Fibroblast of lung (primary cell): Measurements from ENCODE around the gene SHROOM3. TPM values are rescaled to one million over a fixed set of nuclear protein-coding genes. Genes with fewer than 3 reads are reported as not detected.

Experiments used
- DNase-seq, 2 donors: peaks; one replicate each; pipeline versions ENCODE4 v3.0.0 to v3.0.0-alpha.2; 2010; ENCODE audit warnings: low read depth in 2 of 2
- H2AFZ ChIP-seq: 2 replicates; pipeline ENCODE4 v1.5.1; 2012; ENCODE audit warnings: low read length, control low read depth, inconsistent platforms
- H3K27ac ChIP-seq: 2 replicates; pipeline ENCODE4 v1.5.1; 2011; ENCODE audit warnings: low read length, control low read depth; ENCODE audit not compliant: insufficient read depth
- H3K27me3 ChIP-seq: 2 replicates; pipeline ENCODE4 v1.5.1; 2011; ENCODE audit warnings: mild to moderate bottlenecking, low read length; ENCODE audit not compliant: control insufficient read depth, insufficient read depth
- H3K36me3 ChIP-seq: 2 replicates; pipeline ENCODE4 v1.5.1; 2011; ENCODE audit warnings: low read length; ENCODE audit not compliant: control insufficient read depth, insufficient read depth
- H3K4me1 ChIP-seq: 2 replicates; pipeline ENCODE4 v1.5.1; 2011; ENCODE audit warnings: low read length; ENCODE audit not compliant: control insufficient read depth, insufficient read depth; ENCODE audit errors: extremely low read depth
- H3K4me2 ChIP-seq: 2 replicates; pipeline ENCODE4 v1.5.1; 2011; ENCODE audit warnings: low read length, control low read depth; ENCODE audit not compliant: insufficient read depth; ENCODE audit errors: extremely low read depth
- H3K4me3 ChIP-seq, 4 experiments: fragments of 200-600 bp in 1 of 4; sonication (generic) in 1 of 4; replicated peaks in 1 of 4; 2 replicates each; pipeline ENCODE4 v1.5.1; 2011 to 2016; ENCODE audit warnings: low read length in 4 of 4, low read depth in 3 of 4, mild to moderate bottlenecking in 3 of 4, control low read depth in 2 of 4, inconsistent platforms in 1 of 4, mixed read lengths in 1 of 4; ENCODE audit not compliant: insufficient read depth in 1 of 4; ENCODE audit errors: control extremely low read depth in 1 of 4
- H3K79me2 ChIP-seq: 2 replicates; pipeline ENCODE4 v1.5.1; 2012; ENCODE audit warnings: mild to moderate bottlenecking, low read length, inconsistent platforms; ENCODE audit not compliant: control insufficient read depth, insufficient read depth
- H3K9ac ChIP-seq: 2 replicates; pipeline ENCODE4 v1.5.1; 2011; ENCODE audit warnings: mild to moderate bottlenecking, low read length, control low read depth; ENCODE audit not compliant: insufficient read depth
- H3K9me3 ChIP-seq: 2 replicates; pipeline ENCODE4 v1.5.1; 2012; ENCODE audit warnings: low read depth, low read length; ENCODE audit not compliant: control insufficient read depth, insufficient read depth
- H4K20me1 ChIP-seq: 2 replicates; pipeline ENCODE4 v1.5.1; 2011; ENCODE audit warnings: low read length; ENCODE audit not compliant: control insufficient read depth, insufficient read depth; ENCODE audit errors: extremely low read depth
- CTCF ChIP-seq, 2 donors: IDR thresholded peaks in 1 of 2; conservative IDR thresholded peaks in 1 of 2; 1 replicate in 1 of 2; 2 replicates in 1 of 2; pipeline ENCODE4 v1.5.1; 2011 to 2012; ENCODE audit warnings: low read length in 2 of 2, control low read depth in 1 of 2, inconsistent platforms in 1 of 2, low read depth in 1 of 2, mild to moderate bottlenecking in 1 of 2
- EZH2 ChIP-seq: IDR thresholded peaks from 2 replicates; pipeline ENCODE4 v1.5.1; 2012; ENCODE audit warnings: low read length, control low read depth, mild to moderate bottlenecking; ENCODE audit errors: missing control alignments
- polyA plus RNA-seq, 2 donors: library from polyadenylated mRNA; depleted of rRNA in 1 of 2; stranded (reverse) in 1 of 2; unstranded in 1 of 2; fragments of >200 nt; gene quantifications; 2 replicates each; pipeline ENCODE4 v1.2.1, GENCODE V29; 2011 to 2012; ENCODE audit warnings: missing spikeins in 1 of 2
- total RNA-seq: library from RNA; depleted of rRNA; stranded (reverse); fragments of >200 nt; gene quantifications from 2 replicates; pipeline ENCODE4 v1.2.1, GENCODE V29; 2014

SHROOM3 gene
- total and polyA plus RNA-seq, 2 donors (not counting 1 experiment from before 2014, with no cell fraction given), result 9.9 to 23.9 TPM

GRCh38 chr4:76439491-76439890, 4.5 kb downstream of the SHROOM3 start:
- peaks cover 2% of the 10 kb centered on the region for H3K4me1 ChIP-seq
- no peak overlapping the region for H3K4me2 ChIP-seq
- H2AFZ ChIP-seq, result no peak overlapping the region
- H3K9me3 ChIP-seq, result no peaks in the 10 kb centered on the region
- no peaks in the 10 kb centered on the region for H3K36me3 ChIP-seq
- H3K9ac ChIP-seq, result no peak overlapping the region
- H3K27me3 ChIP-seq, result no peaks in the 10 kb centered on the region
- no peaks in the 10 kb centered on the region for H4K20me1 ChIP-seq
- no peaks in the 10 kb centered on the region for H3K79me2 ChIP-seq
- no peak overlapping the region for H3K27ac ChIP-seq
- H3K4me3 ChIP-seq, result no peak overlapping the region
- DNase-seq, result no peak
- TF ChIP-seq CTCF (conservative IDR thresholded peaks at IDR 0.05 in 1 of 2, IDR thresholded peaks at IDR 0.05 in 1 of 2; ENCODE audit: low read depth in 1 of 2, low read length in 2 of 2) (no peak), EZH2 (no peak)

- DNase-seq, result no peak
- H3K9ac ChIP-seq, result no peak overlapping the region
- no peaks in the 10 kb centered on the region for H3K9me3 ChIP-seq
- no peak overlapping the region for H3K4me3 ChIP-seq
- H3K27ac ChIP-seq, result no peak overlapping the region
- no peaks in the 10 kb centered on the region for H3K79me2 ChIP-seq
- H3K4me1 ChIP-seq, result no peaks in the 10 kb centered on the region
- no peaks in the 10 kb centered on the region for H4K20me1 ChIP-seq
- H3K4me2 ChIP-seq, result no peak overlapping the region
- no peak for TF ChIP-seq EZH2
- TF ChIP-seq CTCF (conservative IDR thresholded peaks at IDR 0.05 in 1 of 2, IDR thresholded peaks at IDR 0.05 in 1 of 2; ENCODE audit: low read depth in 1 of 2, low read length in 2 of 2), result no peak
- no peak overlapping the region for H2AFZ ChIP-seq
- no peaks in the 10 kb centered on the region for H3K27me3 ChIP-seq
- no peaks in the 10 kb centered on the region for H3K36me3 ChIP-seq
These were observed 6.9 kb downstream of the SHROOM3 start for GRCh38 chr4:76441881-76442280.

GRCh38 chr4:76442807-76443206, 7.8 kb downstream of the SHROOM3 start:
- Histone ChIP-seq H3K79me2 (no peaks in the 10 kb centered on the region), H3K4me3 (no peak overlapping the region), H3K9ac (no peak overlapping the region), H3K27ac (no peak overlapping the region), H3K4me2 (no peak overlapping the region), H3K27me3 (no peaks in the 10 kb centered on the region), H3K4me1 (no peaks in the 10 kb centered on the region), H3K36me3 (no peaks in the 10 kb centered on the region), H3K9me3 (no peaks in the 10 kb centered on the region), H2AFZ (no peak overlapping the region), H4K20me1 (no peaks in the 10 kb centered on the region)
- no peak for TF ChIP-seq CTCF (conservative IDR thresholded peaks at IDR 0.05 in 1 of 2, IDR thresholded peaks at IDR 0.05 in 1 of 2; ENCODE audit: low read depth in 1 of 2, low read length in 2 of 2)
- no peak for TF ChIP-seq EZH2
- DNase-seq, result no peak
